ENCODE data around the gene RTEL1.
A peak's percentile ranks its signal among the peaks of the same experiment; 100 is the strongest.
"Not testable (repeated sequence)": the region's sequence is repeated elsewhere in the genome, so short reads cannot be mapped to it uniquely, and the experiment has no call there.

RTEL1 gene

GRCh38 chr20:63722967-63723622, 65.0 kb downstream of the RTEL1 start:
- DNase-seq = not testable (repeated sequence)

DNA sequence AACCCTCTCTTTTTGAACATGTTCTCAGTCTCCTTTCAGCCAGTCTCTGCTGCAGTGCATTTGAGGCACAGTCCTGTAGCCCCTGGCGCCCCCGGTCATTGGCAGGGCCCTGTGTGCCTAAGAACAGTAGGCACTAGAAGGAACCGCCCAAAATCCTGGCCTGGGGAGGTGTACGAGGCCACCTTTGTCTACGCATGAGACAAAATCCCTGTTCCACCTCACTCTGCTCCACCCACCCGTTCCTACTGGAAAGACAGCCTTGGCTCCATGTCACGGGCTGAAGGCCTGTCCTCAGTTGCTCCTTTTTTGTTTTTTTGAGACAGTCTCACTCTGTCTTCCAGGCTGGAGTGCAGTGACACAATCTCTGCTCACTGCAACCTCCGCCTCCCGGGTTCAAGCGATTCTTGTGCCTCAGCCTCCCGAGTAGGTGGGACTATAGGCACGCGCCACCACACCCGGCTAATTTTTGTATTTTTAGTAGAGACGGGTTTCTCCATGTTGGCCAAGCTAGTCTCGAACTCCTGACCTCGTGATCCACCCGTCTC, 72.1 kb downstream of the RTEL1 start:
- not testable (repeated sequence) for DNase-seq

- DNase-seq = no peak
These were observed 73.3 kb downstream of the RTEL1 start for GRCh38 chr20:63731410-63731809.

GRCh38 chr20:63732118-63733095, 74.3 kb downstream of the RTEL1 start:
- no peak for DNase-seq

DNA sequence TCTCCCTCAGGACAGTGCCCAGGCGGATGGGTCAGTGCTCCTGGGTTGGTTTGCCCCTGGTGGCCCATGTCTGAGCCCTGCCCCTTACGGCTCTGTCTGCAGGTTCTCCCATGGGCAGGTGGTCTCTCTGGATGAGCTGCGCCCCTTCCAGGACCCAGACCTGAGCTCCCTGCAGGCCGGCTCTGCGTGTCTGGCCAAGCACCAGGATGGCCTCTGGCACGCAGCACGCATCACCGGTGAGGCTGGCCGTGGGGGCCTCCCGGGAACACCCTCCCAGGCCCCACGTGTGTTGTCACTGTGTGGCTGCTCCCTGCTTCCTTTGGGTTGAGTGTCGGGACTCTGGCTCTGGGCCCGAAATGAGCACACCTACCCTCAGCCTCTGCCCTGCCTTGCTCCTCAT, 75.0 kb downstream of the RTEL1 start:
- no peak for DNase-seq

- DNase-seq = no peak
These were observed 75.5 kb downstream of the RTEL1 start for GRCh38 chr20:63733579-63734081.

DNA sequence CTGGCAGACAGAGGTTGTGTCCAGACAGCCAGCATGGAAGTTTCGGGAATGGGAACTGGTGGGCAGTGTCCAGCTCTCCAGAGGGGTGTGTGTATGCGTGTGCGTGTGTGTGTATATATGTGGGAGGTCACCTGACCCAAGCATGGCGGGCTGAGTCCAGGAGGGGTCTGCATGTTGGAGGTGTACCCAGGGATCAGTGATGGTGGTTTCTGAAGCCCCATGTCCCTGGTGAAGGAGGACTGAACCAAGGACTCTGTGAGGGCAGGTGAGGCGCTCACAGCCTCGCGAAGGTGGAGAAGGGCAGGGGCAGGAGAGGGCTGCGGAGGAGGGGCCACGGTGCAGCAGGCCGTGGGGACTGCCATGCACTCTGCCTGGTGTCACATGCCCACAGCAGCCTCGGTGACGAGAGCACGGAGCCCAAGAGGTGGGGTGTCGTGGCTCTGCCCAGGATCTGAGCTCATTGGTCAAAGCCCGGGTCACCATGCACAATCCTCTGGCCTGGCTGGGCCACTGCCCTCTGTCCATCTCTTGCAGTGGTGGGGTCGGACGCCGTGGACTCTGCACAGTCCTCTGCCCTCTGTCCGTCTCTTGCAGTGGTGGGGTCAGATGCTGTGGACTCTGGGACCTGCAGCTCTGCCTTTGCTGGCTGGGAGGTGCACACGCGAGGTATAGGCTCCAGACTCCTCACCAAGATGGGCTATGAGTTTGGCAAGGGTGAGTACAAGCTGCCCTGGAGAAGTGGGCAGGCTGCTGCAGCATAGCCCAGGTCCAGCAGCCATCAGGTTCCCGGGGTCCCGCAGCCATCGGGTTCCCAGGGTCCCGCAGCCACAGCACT, 76.2 kb downstream of the RTEL1 start:
- DNase-seq = no peak

DNA sequence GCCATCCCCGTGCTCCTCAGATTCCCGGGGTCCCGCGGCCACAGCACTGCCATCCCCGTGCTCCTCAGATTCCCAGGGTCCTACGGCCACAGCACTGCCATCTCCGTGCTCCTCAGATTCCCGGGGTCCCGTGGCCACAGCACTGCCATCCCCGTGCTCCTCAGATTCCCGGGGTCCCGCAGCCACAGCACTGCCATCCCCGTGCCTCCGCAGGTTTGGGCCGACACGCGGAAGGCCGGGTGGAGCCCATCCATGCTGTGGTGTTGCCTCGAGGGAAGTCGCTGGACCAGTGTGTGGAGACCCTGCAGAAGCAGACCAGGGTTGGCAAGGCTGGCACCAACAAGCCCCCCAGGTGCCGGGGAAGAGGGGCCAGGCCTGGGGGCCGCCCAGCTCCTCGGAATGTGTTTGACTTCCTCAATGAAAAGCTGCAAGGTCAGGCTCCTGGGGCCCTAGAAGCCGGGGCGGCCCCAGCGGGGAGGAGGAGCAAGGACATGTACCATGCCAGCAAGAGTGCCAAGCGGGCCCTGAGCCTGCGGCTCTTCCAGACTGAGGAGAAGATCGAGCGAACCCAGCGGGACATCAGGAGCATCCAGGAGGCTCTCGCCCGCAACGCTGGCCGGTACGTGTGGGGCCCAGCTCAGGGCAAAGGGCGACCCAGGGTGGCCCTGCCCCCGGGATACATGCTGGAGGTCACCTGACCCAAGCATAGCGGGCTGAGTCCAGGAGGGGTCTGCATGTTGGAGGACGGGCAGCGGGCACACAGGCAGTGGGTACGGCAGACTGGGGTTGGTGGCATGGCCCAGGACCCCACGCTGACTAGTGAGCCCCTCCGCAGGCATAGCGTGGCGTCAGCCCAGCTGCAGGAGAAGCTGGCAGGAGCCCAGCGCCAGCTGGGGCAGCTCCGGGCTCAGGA, 77.1 kb downstream of the RTEL1 start:
- no peak for DNase-seq

DNA sequence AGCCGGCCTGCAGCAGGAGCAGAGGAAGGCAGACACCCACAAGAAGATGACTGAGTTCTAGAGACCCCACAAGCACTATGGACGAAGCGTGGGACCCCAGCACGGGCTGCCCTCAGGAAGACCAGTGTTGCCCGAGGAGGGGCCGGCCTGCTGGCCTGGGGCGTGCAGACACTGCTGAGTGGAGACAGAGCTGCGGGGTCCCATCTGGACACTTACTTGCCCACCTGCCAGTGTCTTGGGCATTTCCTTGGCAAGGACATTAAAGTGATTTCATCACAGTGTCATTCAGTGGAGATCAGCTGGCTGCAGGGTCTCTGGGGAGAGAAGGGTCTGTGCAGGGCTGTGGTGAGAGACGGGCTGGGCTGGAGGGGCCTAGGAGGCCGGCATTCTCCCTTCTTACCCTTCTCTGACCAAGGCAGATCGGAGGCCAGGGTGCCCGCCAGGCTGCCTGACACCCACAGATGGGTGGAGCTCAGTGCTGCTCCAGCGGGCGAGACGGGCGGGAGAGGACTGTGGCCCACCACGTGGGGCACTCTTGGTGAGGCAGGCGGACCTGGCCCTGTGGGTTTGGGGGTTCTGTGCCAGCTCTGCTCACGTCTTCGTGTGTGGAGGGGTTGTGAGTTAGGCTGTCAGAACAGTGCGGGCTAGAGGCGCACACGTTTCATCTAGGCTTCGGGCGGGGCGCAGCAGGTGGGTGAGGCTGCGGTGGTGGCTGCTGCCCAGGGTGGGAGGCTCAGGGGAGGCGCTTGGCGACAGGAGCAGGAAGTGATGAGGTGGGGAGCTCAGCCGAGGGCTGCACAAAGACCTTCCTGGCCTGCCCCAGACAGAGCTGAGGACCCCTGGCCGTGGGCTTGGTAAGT, 78.0 kb downstream of the RTEL1 start, which contains the start of gene LIME1:
Gene LIME1, plus strand, starts transcription at position 806 of the 860 bp plus-strand sequence. CDS start 886 bp downstream, outside the sequence.
- no peak for DNase-seq

DNA sequence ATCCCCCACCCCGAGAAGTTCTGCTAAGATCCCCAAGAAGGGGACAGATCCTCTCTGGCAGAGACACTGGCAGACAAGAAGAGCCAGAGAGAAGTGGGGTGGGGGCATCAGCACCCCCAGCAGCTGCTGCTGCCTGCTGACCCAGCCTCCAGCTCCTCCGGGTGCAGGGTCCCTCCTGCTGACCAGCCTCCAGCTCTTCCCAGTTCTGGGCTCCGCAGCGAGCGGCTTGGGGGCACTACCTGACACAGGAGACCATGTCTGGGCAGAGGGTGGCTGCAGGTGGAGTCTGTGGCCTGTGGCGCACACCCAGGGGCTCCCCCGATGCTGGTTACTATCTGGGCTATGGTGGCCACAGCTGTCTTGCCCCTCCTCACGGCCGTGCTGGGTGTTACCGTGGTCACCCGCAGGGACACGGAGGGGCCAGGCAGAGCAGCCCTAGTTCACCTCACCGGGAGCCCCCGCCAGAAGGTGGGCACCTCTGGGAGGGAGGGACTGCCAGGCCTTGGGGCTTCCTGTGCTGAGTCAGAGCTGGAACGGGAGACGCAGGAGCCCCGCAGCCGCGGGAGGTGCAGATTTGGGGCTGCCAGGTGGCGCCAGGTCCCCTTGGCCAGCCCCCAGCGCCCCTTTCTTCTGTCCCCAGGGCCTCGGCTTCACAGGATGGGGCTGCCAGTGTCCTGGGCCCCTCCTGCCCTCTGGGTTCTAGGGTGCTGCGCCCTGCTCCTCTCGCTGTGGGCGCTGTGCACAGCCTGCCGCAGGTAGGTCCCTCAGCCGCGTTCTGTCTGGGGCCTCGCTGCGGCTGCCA, 79.0 kb downstream of the RTEL1 start:
- peak; percentile 51 for DNase-seq

DNA sequence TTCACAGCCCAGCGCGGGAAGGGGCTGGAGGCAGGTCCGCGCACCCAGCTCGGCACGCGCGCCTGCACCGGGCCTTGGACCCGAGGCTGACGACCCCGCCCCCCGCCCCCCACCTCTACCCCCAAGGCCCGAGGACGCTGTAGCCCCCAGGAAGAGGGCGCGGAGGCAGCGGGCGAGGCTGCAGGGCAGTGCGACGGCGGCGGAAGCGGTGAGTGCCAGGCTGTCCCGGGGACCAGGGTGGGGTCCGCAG, 79.5 kb downstream of the RTEL1 start:
- no peak for DNase-seq

DNA sequence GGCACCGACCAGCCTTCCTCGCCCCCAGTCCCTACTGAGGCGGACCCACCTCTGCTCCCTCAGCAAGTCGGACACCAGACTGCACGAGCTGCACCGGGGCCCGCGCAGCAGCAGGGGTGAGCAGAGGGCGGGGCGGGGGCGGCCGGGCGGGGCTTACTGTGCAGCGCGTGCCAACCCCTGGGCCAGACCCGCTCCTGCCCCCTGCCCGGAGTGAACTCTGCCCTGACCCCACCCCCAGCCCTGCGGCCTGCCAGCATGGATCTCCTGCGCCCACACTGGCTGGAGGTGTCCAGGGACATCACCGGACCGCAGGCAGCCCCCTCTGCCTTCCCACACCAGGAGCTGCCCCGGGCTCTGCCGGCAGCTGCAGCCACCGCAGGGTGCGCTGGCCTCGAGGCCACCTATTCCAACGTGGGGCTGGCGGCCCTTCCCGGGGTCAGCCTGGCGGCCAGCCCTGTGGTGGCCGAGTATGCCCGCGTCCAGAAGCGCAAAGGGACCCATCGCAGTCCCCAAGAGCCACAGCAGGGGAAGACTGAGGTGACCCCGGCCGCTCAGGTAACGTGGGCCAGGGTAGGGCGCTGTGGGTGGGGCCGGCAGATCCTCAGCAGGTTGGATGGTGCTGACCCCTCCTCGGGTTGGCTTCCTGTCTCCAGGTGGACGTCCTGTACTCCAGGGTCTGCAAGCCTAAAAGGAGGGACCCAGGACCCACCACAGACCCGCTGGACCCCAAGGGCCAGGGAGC, 80.0 kb downstream of the RTEL1 start:
- DNase-seq = peak; percentile 42

GRCh38 chr20:63738687-63739129, 80.6 kb downstream of the RTEL1 start:
- no peak for DNase-seq

GRCh38 chr20:63739130-63740069, 81.3 kb downstream of the RTEL1 start, which contains the start of gene SLC2A4RG:
SLC2A4RG (plus strand) TSS chr20:63739776; CDS start chr20:63739913, 137 bp downstream.
- DNase-seq = peak; percentile 89

- no peak for DNase-seq
These were observed 82.0 kb downstream of the RTEL1 start for GRCh38 chr20:63740070-63740626.

- DNase-seq = peak; percentile 96
These were observed 82.7 kb downstream of the RTEL1 start for GRCh38 chr20:63740627-63741353.

Measured in right kidney (tissue), 1 donor.